Measurements from ENCODE around the gene CHRDL1. TPM values are rescaled to one million over a fixed set of nuclear protein-coding genes. Genes with fewer than 3 reads are reported as not detected.

CHRDL1 gene
- total and polyA plus RNA-seq, 2 of the 13 experiments (the other 11 are each of a cell fraction or from before 2014, with no cell fraction given), result not detected

DNA sequence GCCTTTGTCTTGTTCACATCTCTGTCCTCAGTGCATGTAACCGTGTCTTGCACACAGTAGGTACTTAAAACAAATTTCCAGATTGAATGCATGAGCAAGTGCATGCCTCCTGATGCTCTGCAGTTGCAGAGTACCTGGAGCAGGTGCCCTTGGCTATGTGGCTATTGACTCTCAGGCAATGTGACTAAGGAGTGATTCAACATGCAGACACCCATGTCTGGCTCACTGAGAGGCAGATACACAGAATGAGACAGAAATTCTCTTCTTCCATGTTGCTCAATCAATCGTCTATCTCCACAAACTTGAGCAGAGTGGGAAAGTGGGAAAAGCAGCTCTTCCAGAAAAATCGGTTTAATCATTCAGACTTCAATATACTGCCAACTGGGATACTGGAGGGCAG, 111.0 kb downstream of the CHRDL1 start (continued):
- TF ChIP-seq ZNF543 (CRISPR knock-in tag; IDR thresholded peaks at IDR 0.05) (no peak), ESRRA (CRISPR knock-in tag; IDR thresholded peaks at IDR 0.05; ENCODE audit: low read depth) (no peak), ZNF343 (CRISPR knock-in tag; IDR thresholded peaks at IDR 0.05) (no peak), ZNF3 (CRISPR knock-in tag; IDR thresholded peaks at IDR 0.05) (no peak)
- TF ChIP-seq, protein P1, sequence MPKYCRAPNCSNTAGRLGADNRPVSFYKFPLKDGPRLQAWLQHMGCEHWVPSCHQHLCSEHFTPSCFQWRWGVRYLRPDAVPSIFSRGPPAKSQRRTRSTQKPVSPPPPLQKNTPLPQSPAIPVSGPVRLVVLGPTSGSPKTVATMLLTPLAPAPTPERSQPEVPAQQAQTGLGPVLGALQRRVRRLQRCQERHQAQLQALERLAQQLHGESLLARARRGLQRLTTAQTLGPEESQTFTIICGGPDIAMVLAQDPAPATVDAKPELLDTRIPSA (CRISPR knock-in tag; IDR thresholded peaks at IDR 0.05; ENCODE audit: borderline replicate concordance), result no peak

DNA sequence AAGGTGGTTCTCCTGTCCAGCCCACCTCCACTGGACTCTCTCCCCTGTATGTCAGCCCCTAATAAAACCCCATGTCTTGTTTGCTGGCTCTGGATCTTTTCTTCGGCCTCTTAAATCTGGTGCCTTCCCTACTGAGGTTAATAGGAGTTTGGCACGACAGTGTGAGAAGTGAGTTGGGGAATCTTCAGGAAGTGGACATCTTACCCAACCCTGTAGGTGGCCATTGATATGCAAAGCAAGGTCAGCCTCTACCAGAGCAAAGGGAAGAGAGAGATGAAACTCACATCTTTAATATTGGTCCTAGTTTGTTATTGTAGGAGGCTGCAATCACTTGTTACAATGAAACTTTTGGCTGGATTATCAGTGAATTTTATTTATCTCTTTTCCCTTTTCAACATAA, 111.7 kb downstream of the CHRDL1 start:
- FAIRE-seq (no peak), DNase-seq (ENCODE audit: low spot score) (no peak), ATAC-seq (no peak)
- no TSS peak for BruUV-seq (replicated peaks)
- 0% methylated on average over 2 of the region's 2 CpGs for WGBS (ENCODE audit: low lambda C conversion rate)
- H2AFZ ChIP-seq (ENCODE audit: low read length), result no peak overlapping the region
- ChIA-PET POLR2A (no interaction called here), CTCF (ENCODE audit: low intra/inter-chr PET ratio, low total read pairs) (no interaction called here)
- H3K9me3 ChIP-seq (ENCODE audit: low read length), result no peaks in the 10 kb centered on the region
- in situ Hi-C loops (cut with HindIII; ENCODE audit: extremely low pct_ligation_motif_present, low pct_unique_long_range_greater_than_20kb) (no loop called here), intact Hi-C loops (cut with micrococcal nuclease; ENCODE audit: unreplicated experiment) (no loop called here)
- H3K4me3 ChIP-seq (replicated peaks in 1 of 3; ENCODE audit: insufficient read depth in 1 of 3, low read depth in 2 of 3, low read length in 3 of 3), result no peak overlapping the region
- H3K9ac ChIP-seq (ENCODE audit: insufficient read depth, low read depth, low read length), result no peak overlapping the region
- no peaks in the 10 kb centered on the region for H3K79me2 ChIP-seq (ENCODE audit: insufficient read depth, low read length)
- H3K4me2 ChIP-seq (ENCODE audit: low read depth, low read length), result no peak overlapping the region
- TF ChIP-seq, protein P2, sequence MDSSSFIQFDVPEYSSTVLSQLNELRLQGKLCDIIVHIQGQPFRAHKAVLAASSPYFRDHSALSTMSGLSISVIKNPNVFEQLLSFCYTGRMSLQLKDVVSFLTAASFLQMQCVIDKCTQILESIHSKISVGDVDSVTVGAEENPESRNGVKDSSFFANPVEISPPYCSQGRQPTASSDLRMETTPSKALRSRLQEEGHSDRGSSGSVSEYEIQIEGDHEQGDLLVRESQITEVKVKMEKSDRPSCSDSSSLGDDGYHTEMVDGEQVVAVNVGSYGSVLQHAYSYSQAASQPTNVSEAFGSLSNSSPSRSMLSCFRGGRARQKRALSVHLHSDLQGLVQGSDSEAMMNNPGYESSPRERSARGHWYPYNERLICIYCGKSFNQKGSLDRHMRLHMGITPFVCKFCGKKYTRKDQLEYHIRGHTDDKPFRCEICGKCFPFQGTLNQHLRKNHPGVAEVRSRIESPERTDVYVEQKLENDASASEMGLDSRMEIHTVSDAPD (CRISPR knock-in tag; IDR thresholded peaks at IDR 0.05), result no peak
- TF ChIP-seq SMAD1 (CRISPR knock-in tag; IDR thresholded peaks at IDR 0.05; ENCODE audit: borderline replicate concordance, low read depth) (no peak), HOXA5 (CRISPR knock-in tag; IDR thresholded peaks at IDR 0.05) (no peak)
- no peaks in the 10 kb centered on the region for H3K4me1 ChIP-seq (ENCODE audit: insufficient read depth, low read length)
- H3K27ac ChIP-seq (ENCODE audit: extremely low read length, insufficient read depth, low read length), result no peak overlapping the region
- no peaks in the 10 kb centered on the region for H4K20me1 ChIP-seq (ENCODE audit: insufficient read depth, low read length)
- no peaks in the 10 kb centered on the region for H3K27me3 ChIP-seq (ENCODE audit: control insufficient read depth in 1 of 2, insufficient read depth in 2 of 2, low read length in 2 of 2)
- no peaks in the 10 kb centered on the region for H3K36me3 ChIP-seq (replicated peaks in 1 of 2; ENCODE audit: control insufficient read depth in 1 of 2, insufficient read depth in 2 of 2, low read length in 2 of 2)
